GM21360 (cell line): ENCODE results near the gene OLIG2.

Experiments
- ATAC-seq: cut with Tn5 transposase; IDR thresholded peaks from one replicate; pipeline ENCODE4 v1.9.1; 2021; ENCODE audit warnings: mild to moderate bottlenecking, moderate library complexity; ENCODE audit not compliant: unreplicated experiment

OLIG2 gene

GRCh38 chr21:33032434-33033047, 6.8 kb downstream of the OLIG2 start:
- no peak for ATAC-seq

GRCh38 chr21:33033094-33033951, 7.6 kb downstream of the OLIG2 start:
- ATAC-seq = no peak

- no peak for ATAC-seq
Measured at GRCh38 chr21:33033961-33034413, 8.3 kb downstream of the OLIG2 start.

GRCh38 chr21:33035147-33035546, 9.4 kb downstream of the OLIG2 start:
- no peak for ATAC-seq

GRCh38 chr21:33036430-33037162, 10.9 kb downstream of the OLIG2 start:
- ATAC-seq = no peak

- no peak for ATAC-seq
Measured at GRCh38 chr21:33037501-33037900, 11.8 kb downstream of the OLIG2 start.

GRCh38 chr21:33039536-33039935, 13.8 kb downstream of the OLIG2 start:
- no peak for ATAC-seq

- ATAC-seq = no peak
Measured at GRCh38 chr21:33040215-33040614, 14.5 kb downstream of the OLIG2 start.

- no peak for ATAC-seq
Measured at GRCh38 chr21:33041981-33042380, 16.2 kb downstream of the OLIG2 start.

GRCh38 chr21:33042812-33043211, 17.1 kb downstream of the OLIG2 start:
- ATAC-seq = no peak

GRCh38 chr21:33046455-33046854, 20.7 kb downstream of the OLIG2 start:
- no peak for ATAC-seq

GRCh38 chr21:33047231-33047630, 21.5 kb downstream of the OLIG2 start:
- no peak for ATAC-seq

- ATAC-seq = no peak
Measured at GRCh38 chr21:33051925-33052324, 26.2 kb downstream of the OLIG2 start.

- no peak for ATAC-seq
Measured at GRCh38 chr21:33053951-33054350, 28.2 kb downstream of the OLIG2 start.

GRCh38 chr21:33055991-33056390, 30.3 kb downstream of the OLIG2 start:
- ATAC-seq = no peak

- ATAC-seq = no peak
Measured at GRCh38 chr21:33057385-33057940, 31.7 kb downstream of the OLIG2 start.

- no peak for ATAC-seq
Measured at GRCh38 chr21:33058527-33058926, 32.8 kb downstream of the OLIG2 start.

GRCh38 chr21:33058957-33059356, 33.2 kb downstream of the OLIG2 start:
- no peak for ATAC-seq

- ATAC-seq = no peak
Measured at GRCh38 chr21:33059380-33059841, 33.7 kb downstream of the OLIG2 start.

GRCh38 chr21:33061233-33061632, 35.5 kb downstream of the OLIG2 start:
- ATAC-seq = no peak

- no peak for ATAC-seq
Measured at GRCh38 chr21:33063375-33063883, 37.7 kb downstream of the OLIG2 start.
